GM23338 (cell line): Measurements from ENCODE around the gene VEPH1. TPM values are rescaled to one million over a fixed set of nuclear protein-coding genes. Genes with fewer than 3 reads are reported as not detected.

ENCODE experiments used
- ATAC-seq: fragments of 200-7000 bp; cut with Tn5 transposase; 3 replicates; pipeline ENCODE4 v1.9.1; 2020
- DNase-seq: peaks from one replicate; pipeline ENCODE4 v3.0.0-alpha.2; 2015; ENCODE audit warnings: low spot score
- H2AFZ ChIP-seq: fragments of 200-600 bp; sonication (generic); 2 replicates; pipeline ENCODE4 v1.8.0; 2016; ENCODE audit warnings: antibody characterized with exemption, mild to moderate bottlenecking, moderate library complexity
- H3F3A ChIP-seq: fragments of 200-600 bp; sonication (generic); replicated peaks from 2 replicates; pipeline ENCODE4 v1.8.0; 2017; ENCODE audit warnings: antibody characterized with exemption, mixed run types, low read depth
- H3K27ac ChIP-seq: fragments of 200-600 bp; sonication (generic); 2 replicates; pipeline ENCODE4 v1.6.1; 2016; ENCODE audit warnings: low read depth
- H3K27me3 ChIP-seq: fragments of 200-600 bp; sonication (generic); 2 replicates; pipeline ENCODE4 v1.8.0; 2016; ENCODE audit warnings: mild to moderate bottlenecking, mixed run types, moderate library complexity; ENCODE audit not compliant: insufficient read depth
- H3K36me3 ChIP-seq: fragments of 200-600 bp; sonication (generic); 2 replicates; pipeline ENCODE4 v1.8.0; 2016; ENCODE audit warnings: mild to moderate bottlenecking; ENCODE audit not compliant: insufficient read depth
- H3K4me1 ChIP-seq: fragments of 200-600 bp; sonication (generic); 2 replicates; pipeline ENCODE4 v1.8.0; 2016; ENCODE audit warnings: mild to moderate bottlenecking, moderate library complexity; ENCODE audit not compliant: insufficient read depth
- H3K4me2 ChIP-seq: fragments of 200-600 bp; sonication (generic); 2 replicates; pipeline ENCODE4 v1.7.1; 2017; ENCODE audit warnings: mixed run types
- H3K4me3 ChIP-seq: fragments of 200-600 bp; sonication (generic); 2 replicates; pipeline ENCODE4 v1.6.1; 2016; ENCODE audit warnings: mixed run types
- H3K79me2 ChIP-seq: fragments of 200-600 bp; sonication (generic); replicated peaks from 2 replicates; pipeline ENCODE4 v1.8.0; 2017; ENCODE audit warnings: mild to moderate bottlenecking; ENCODE audit not compliant: insufficient read depth
- H3K9me2 ChIP-seq: fragments of 200-600 bp; sonication (generic); 2 replicates; pipeline ENCODE4 v1.8.0; 2017; ENCODE audit not compliant: insufficient read depth
- H4K20me1 ChIP-seq: fragments of 200-600 bp; sonication (generic); replicated peaks from 2 replicates; pipeline ENCODE4 v1.8.0; 2017; ENCODE audit warnings: mild to moderate bottlenecking; ENCODE audit not compliant: insufficient read depth
- H3K27ac Mint-ChIP-seq: 2 replicates; pipeline ENCODE4 v1.8.0; 2020; ENCODE audit warnings: inconsistent platforms, mild to moderate bottlenecking, moderate library complexity, mixed read lengths
- H3K27me3 Mint-ChIP-seq: 3 replicates; pipeline ENCODE4 v1.8.0; 2022; ENCODE audit warnings: low read depth, mild to moderate bottlenecking, moderate library complexity, mixed read lengths, inconsistent platforms; ENCODE audit not compliant: insufficient read depth, poor library complexity
- H3K36me3 Mint-ChIP-seq: 3 replicates; pipeline ENCODE4 v1.8.0; 2021; ENCODE audit warnings: low read depth, mild to moderate bottlenecking, inconsistent platforms, moderate library complexity, mixed read lengths
- H3K4me1 Mint-ChIP-seq: 3 replicates; pipeline ENCODE4 v1.8.0; 2020; ENCODE audit warnings: mild to moderate bottlenecking, inconsistent platforms, mixed read lengths
- H3K4me3 Mint-ChIP-seq: 3 replicates; pipeline ENCODE4 v1.8.0; 2021; ENCODE audit warnings: moderate library complexity, mild to moderate bottlenecking, inconsistent platforms, mixed read lengths
- H3K9me3 Mint-ChIP-seq: 3 replicates; pipeline ENCODE4 v1.8.0; 2020; ENCODE audit warnings: moderate library complexity, mild to moderate bottlenecking, inconsistent platforms, mixed read lengths
- CREB1 ChIP-seq: fragments of 250-450 bp; sonication (Bioruptor Pico); IDR thresholded peaks from 2 replicates; pipeline ENCODE4 v1.5.0; 2020; ENCODE audit warnings: low read depth, mild to moderate bottlenecking, moderate library complexity
- EZH2 ChIP-seq: fragments of 200-600 bp; sonication (generic); IDR thresholded peaks from one replicate; pipeline ENCODE4 v1.8.0; 2017; ENCODE audit warnings: antibody characterized with exemption, mild to moderate bottlenecking, low read depth; ENCODE audit not compliant: unreplicated experiment
- EZH2phosphoT487 ChIP-seq: fragments of 200-600 bp; sonication (generic); IDR thresholded peaks from one replicate; pipeline ENCODE4 v1.8.1; 2018; ENCODE audit warnings: antibody characterized with exemption; ENCODE audit not compliant: unreplicated experiment
- JUNB ChIP-seq: IDR thresholded peaks from one replicate; pipeline ENCODE4 v1.6.1; 2016; ENCODE audit warnings: antibody characterized with exemption; ENCODE audit not compliant: unreplicated experiment
- NANOG ChIP-seq: IDR thresholded peaks from 2 replicates; pipeline ENCODE4 v1.6.1; 2016; ENCODE audit warnings: antibody characterized with exemption, borderline replicate concordance
- REST ChIP-seq: IDR thresholded peaks from one replicate; pipeline ENCODE4 v1.6.1; 2018; ENCODE audit warnings: antibody characterized with exemption; ENCODE audit not compliant: unreplicated experiment
- STAT1 ChIP-seq: IDR thresholded peaks from one replicate; pipeline ENCODE4 v1.6.1; 2016; ENCODE audit warnings: antibody characterized with exemption; ENCODE audit not compliant: unreplicated experiment
- ZNF331 ChIP-seq: fragments of 250-450 bp; sonication (Bioruptor Pico); IDR thresholded peaks from 2 replicates; pipeline ENCODE4 v1.5.0; 2020; ENCODE audit warnings: low read depth, mild to moderate bottlenecking, moderate library complexity
- polyA plus RNA-seq: library from polyadenylated mRNA; unstranded; fragments of >200 nt; fragmentation: Nextera tagmentation; extraction: Ambion mirVana; gene quantifications from 2 replicates; pipeline ENCODE4 v1.2.1, GENCODE V29; 2016
- total RNA-seq: library from RNA; depleted of rRNA; stranded (reverse); fragments of >200 nt; shearing (Covaris generic); gene quantifications from 2 replicates; pipeline ENCODE4 v1.2.3, GENCODE V29; 2014

VEPH1 gene
- total and polyA plus RNA-seq, 2 experiments from 2014 or later = 15.4 to 33.8 TPM

GRCh38 chr3:157529085-157529484, 25.9 kb upstream of the VEPH1 start:
- H3K4me3 Mint-ChIP-seq = no peak overlapping the region
- H3K27me3 Mint-ChIP-seq = no peaks in the 10 kb centered on the region
- no peaks in the 10 kb centered on the region for H3K36me3 Mint-ChIP-seq
- ATAC-seq (no peak), DNase-seq (no peak)
- Histone ChIP-seq H2AFZ (no peak overlapping the region), H3K4me3 (no peak overlapping the region), H3K4me1 (no peaks in the 10 kb centered on the region), H3K27me3 (no peaks in the 10 kb centered on the region), H3K36me3 (no peaks in the 10 kb centered on the region), H3K4me2 (no peak overlapping the region), H3F3A (no peaks in the 10 kb centered on the region), H3K79me2 (no peaks in the 10 kb centered on the region), H3K27ac (no peak overlapping the region), H4K20me1 (no peaks in the 10 kb centered on the region), H3K9me2 (0 out of 2 replicates have a peak, but pooled peaks cover under 1% of the 10 kb centered on the region)
- no peaks in the 10 kb centered on the region for H3K4me1 Mint-ChIP-seq
- no peaks in the 10 kb centered on the region; the same call in 2 of the 3 replicates for H3K9me3 Mint-ChIP-seq
- H3K27ac Mint-ChIP-seq = no peak overlapping the region
- no peak for TF ChIP-seq JUNB

GRCh38 chr3:157527131-157527881, 24.1 kb upstream of the VEPH1 start:
- Histone ChIP-seq H3F3A (no peaks in the 10 kb centered on the region), H3K27me3 (no peaks in the 10 kb centered on the region), H3K4me2 (no peak overlapping the region), H3K27ac (no peak overlapping the region), H3K4me3 (no peak overlapping the region), H3K79me2 (no peaks in the 10 kb centered on the region), H2AFZ (no peak overlapping the region), H3K9me2 (0 out of 2 replicates have a peak, but pooled peaks cover 3% of the 10 kb centered on the region), H3K4me1 (no peaks in the 10 kb centered on the region), H4K20me1 (no peaks in the 10 kb centered on the region), H3K36me3 (no peaks in the 10 kb centered on the region)
- Mint-ChIP-seq H3K4me1 (no peaks in the 10 kb centered on the region), H3K27ac (no peak overlapping the region), H3K27me3 (no peaks in the 10 kb centered on the region), H3K36me3 (no peaks in the 10 kb centered on the region), H3K4me3 (no peak overlapping the region), H3K9me3 (no peaks in the 10 kb centered on the region; the same call in 2 of the 3 replicates)
- ATAC-seq = no peak
- no peak for TF ChIP-seq ZNF331 (CRISPR knock-in tag)
- no peak for TF ChIP-seq REST
- no peak for TF ChIP-seq EZH2phosphoT487
- TF ChIP-seq CREB1 (CRISPR knock-in tag) = no peak
- no peak for TF ChIP-seq NANOG
- TF ChIP-seq STAT1 = no peak
- no peak for TF ChIP-seq EZH2
- DNase-seq = no peak
